GM12878 (cell line): Measurements from ENCODE around the gene SCGB3A2. TPM values are rescaled to one million over a fixed set of nuclear protein-coding genes. Genes with fewer than 3 reads are reported as not detected.

Experiments used
- ATAC-seq: fragments of 200-7000 bp; cut with Tn5 transposase; 3 replicates; pipeline ENCODE4 v1.9.1; 2020; ENCODE audit warnings: mild to moderate bottlenecking, moderate library complexity
- BruUV-seq: library from RNA; stranded (reverse); fragments of 400-500 nt; replicated peaks from 2 replicates; lab custom pipeline; 2021; lab: Mats Ljungman, UMichigan
- CTCF ChIA-PET: fragments of 300-600 bp; sonication (Branson Sonifier 250); formaldehyde crosslinking; extraction: SDS; loops from one replicate; lab custom pipeline; 2021; ENCODE audit warnings: inconsistent platforms; lab: Yijun Ruan, JAX
- POLR2A ChIA-PET: fragments of 350-600 bp; formaldehyde crosslinking; extraction: SDS; loops from one replicate; lab custom pipeline; 2021; ENCODE audit warnings: inconsistent platforms; lab: Charles Lee
- RAD21 ChIA-PET: fragments of 300-600 bp; sonication (Branson Sonifier 250); formaldehyde crosslinking; loops from one replicate; lab custom pipeline; 2023; ENCODE audit warnings: antibody characterized with exemption; ENCODE audit not compliant: unreplicated experiment; lab: Charles Lee
- SMC1A ChIA-PET: fragments of 300-600 bp; sonication (Branson Sonifier 250); formaldehyde crosslinking; loops from one replicate; lab custom pipeline; 2023; ENCODE audit not compliant: unreplicated experiment, uncharacterized antibody; lab: Charles Lee
- DNase-seq: peaks from one replicate; pipeline ENCODE4 v3.0.0-alpha.2; 2011; ENCODE audit warnings: low read depth, low spot score
- FAIRE-seq: peaks from 3 replicates; lab custom pipeline; 2011; peaks lifted over from hg19 to GRCh38; lab: Jason Lieb, UNC
- H2AFZ ChIP-seq: 2 replicates; pipeline ENCODE4 v1.6.0; 2011; ENCODE audit warnings: low read depth, low read length, control low read depth; ENCODE audit not compliant: control insufficient read depth
- H3K27ac ChIP-seq: 2 replicates; pipeline ENCODE4 v1.5.1; 2011; ENCODE audit warnings: control low read depth; ENCODE audit not compliant: control insufficient read depth, insufficient read depth
- H3K27me3 ChIP-seq, 2 experiments: replicated peaks in 1 of 2; 2 replicates each; pipeline versions ENCODE4 v1.6.0 to v1.6.1; 2011; ENCODE audit warnings: low read length in 1 of 2; ENCODE audit not compliant: control insufficient read depth in 2 of 2, insufficient read depth in 2 of 2
- H3K36me3 ChIP-seq, 2 experiments: 2 replicates each; pipeline ENCODE4 v1.5.1; 2011; ENCODE audit warnings: low read length in 1 of 2; ENCODE audit not compliant: control insufficient read depth in 2 of 2, insufficient read depth in 2 of 2
- H3K4me1 ChIP-seq: 2 replicates; pipeline ENCODE4 v1.6.1; 2011; ENCODE audit warnings: mild to moderate bottlenecking, low read length, moderate library complexity, mixed read lengths; ENCODE audit not compliant: control insufficient read depth, insufficient read depth
- H3K4me2 ChIP-seq: 2 replicates; pipeline ENCODE4 v1.6.0; 2011; ENCODE audit warnings: control low read depth; ENCODE audit not compliant: control insufficient read depth, insufficient read depth
- H3K4me3 ChIP-seq: fragments of 200-600 bp; sonication (generic); 2 replicates; pipeline ENCODE4 v1.5.1; 2016
- H3K79me2 ChIP-seq: 2 replicates; pipeline ENCODE4 v1.6.0; 2011; ENCODE audit warnings: low read length; ENCODE audit not compliant: control insufficient read depth, insufficient read depth
- H3K9ac ChIP-seq: 2 replicates; pipeline ENCODE4 v1.8.0; 2011; ENCODE audit warnings: low read length, control low read depth, mixed read lengths; ENCODE audit not compliant: control insufficient read depth, insufficient read depth
- H3K9me3 ChIP-seq: replicated peaks from 3 replicates; pipeline ENCODE4 v1.5.1; 2011; ENCODE audit warnings: mild to moderate bottlenecking, low read length; ENCODE audit not compliant: control insufficient read depth, insufficient read depth
- H4K20me1 ChIP-seq: 2 replicates; pipeline ENCODE4 v1.6.0; 2011; ENCODE audit not compliant: control insufficient read depth, insufficient read depth
- CHD1 ChIP-seq: IDR thresholded peaks from 2 replicates; pipeline ENCODE4 v1.6.1; 2012; ENCODE audit warnings: low read depth, low read length, improper control_type of control experiment
- CREM ChIP-seq: IDR thresholded peaks from 2 replicates; pipeline ENCODE4 v1.6.1; 2014; ENCODE audit warnings: antibody characterized with exemption, low read depth
- EGR1 ChIP-seq, 2 experiments: IDR thresholded peaks; 1 replicate in 1 of 2; 2 replicates in 1 of 2; pipeline ENCODE4 v1.6.1; 2011 to 2012; ENCODE audit warnings: low read depth in 2 of 2, low read length in 2 of 2, borderline replicate concordance in 1 of 2, mild to moderate bottlenecking in 1 of 2, moderate library complexity in 1 of 2
- EP300 ChIP-seq, 2 experiments: fragments of 150-350 bp in 1 of 2; IDR thresholded peaks; 2 replicates each; pipeline ENCODE4 v1.6.1; 2011 to 2012; ENCODE audit warnings: low read depth in 2 of 2, low read length in 2 of 2, borderline replicate concordance in 1 of 2, improper control_type of control experiment in 1 of 2, inconsistent platforms in 1 of 2; ENCODE audit not compliant: control insufficient read depth in 1 of 2
- JUND ChIP-seq: IDR thresholded peaks from 2 replicates; pipeline ENCODE4 v1.6.1; 2012; ENCODE audit warnings: low read depth, mild to moderate bottlenecking, low read length, improper control_type of control experiment, moderate library complexity
- KLF5 ChIP-seq: fragments of 450-650 bp; IDR thresholded peaks from 2 replicates; pipeline ENCODE4 v1.6.1; 2014; ENCODE audit warnings: mild to moderate bottlenecking; ENCODE audit not compliant: partially characterized antibody
- MYB ChIP-seq: fragments of 150-350 bp; IDR thresholded peaks from 2 replicates; pipeline ENCODE4 v1.6.1; 2014; ENCODE audit warnings: mild to moderate bottlenecking, low read depth, low read length, borderline replicate concordance
- NFYB ChIP-seq: IDR thresholded peaks from 2 replicates; pipeline ENCODE4 v1.6.1; 2011; ENCODE audit warnings: low read depth, mild to moderate bottlenecking, low read length, improper control_type of control experiment, moderate library complexity; ENCODE audit not compliant: insufficient read depth
- SIX5 ChIP-seq: IDR thresholded peaks from 2 replicates; pipeline ENCODE4 v1.6.1; 2011; ENCODE audit warnings: mild to moderate bottlenecking, low read depth, low read length, moderate library complexity; ENCODE audit not compliant: severe bottlenecking
- SKIL ChIP-seq: fragments of 450-650 bp; IDR thresholded peaks from 2 replicates; pipeline ENCODE4 v1.6.1; 2017; ENCODE audit warnings: mild to moderate bottlenecking, low read depth, inconsistent platforms; ENCODE audit not compliant: poor library complexity, severe bottlenecking
- SP1 ChIP-seq: IDR thresholded peaks from one replicate; pipeline ENCODE4 v1.6.1; 2011; ENCODE audit warnings: low read depth, low read length
- SREBF1 ChIP-seq: IDR thresholded peaks from 2 replicates; pipeline ENCODE4 v1.6.1; 2012; ENCODE audit warnings: mild to moderate bottlenecking, low read length
- WGBS: methylation state at CpG from one replicate; pipeline ENCODE4 v1.1.6; 2016; ENCODE audit warnings: low lambda C conversion rate; ENCODE audit not compliant: insufficient replicate concordance, insufficient coverage; ENCODE audit errors: missing lambda C conversion rate; 5-methylcytosine and 5-hydroxymethylcytosine counted together
- in situ Hi-C: fragments of 300-500 bp; cut with MboI; formaldehyde crosslinking; loops from 9 replicates; pipeline ENCODE4 v1.14.3; 2018; ENCODE audit warnings: mixed read lengths
- intact Hi-C: fragments of 100-400 bp; cut with micrococcal nuclease; formaldehyde crosslinking; loops from one replicate; pipeline ENCODE4 v1.14.2; 2022; ENCODE audit not compliant: unreplicated experiment
- polyA plus RNA-seq, 11 experiments: library from polyadenylated mRNA; depleted of rRNA in 4 of 11; unstranded in 6 of 11; stranded (reverse) in 5 of 11; fragments of >200 nt; fragmentation: Nextera tagmentation in 4 of 11; fragmentation: Illumina TruSeq in 1 of 11; extraction: Ambion mirVana in 4 of 11; extraction: Trizol in 1 of 11; gene quantifications; 1 replicate in 1 of 11; 2 replicates in 10 of 11; pipeline versions ENCODE4 v1.2.1 to v1.2.3, GENCODE V29; 2011 to 2016; ENCODE audit warnings: inconsistent platforms in 2 of 11, missing spikeins in 2 of 11, low read depth in 1 of 11
- total RNA-seq, 4 experiments: library from RNA; depleted of rRNA in 3 of 4; stranded (reverse); fragments of >200 nt in 3 of 4; fragmentation: Illumina TruSeq in 1 of 4; extraction: Trizol in 1 of 4; gene quantifications; 2 replicates each; pipeline versions ENCODE4 v1.2.1 to v1.2.3, GENCODE V29; 2013 to 2021

SCGB3A2 gene
- total and polyA plus RNA-seq, 10 of the 15 experiments (the other 5 are each of a cell fraction or from before 2014, with no cell fraction given) = 0.24 TPM; not detected in 9

- intact Hi-C loops (no loop called here), in situ Hi-C loops (no loop called here)
- H2AFZ ChIP-seq = no peak overlapping the region
- no TSS peak for BruUV-seq
- ChIA-PET RAD21 (no interaction called here), POLR2A (no interaction called here), CTCF (interaction anchor here (1.2 kb wide), 1 partner anchor 10 kb away, joined by 3 read pairs; no protein-coding TSS in a partner anchor)
- H4K20me1 ChIP-seq = no peaks in the 10 kb centered on the region
- no peak for DNase-seq
- no peak for FAIRE-seq
- H3K27me3 ChIP-seq = no peaks in the 10 kb centered on the region; a peak in 2 of 4 replicates
- no peak overlapping the region for H3K4me2 ChIP-seq
- no peak overlapping the region for H3K4me3 ChIP-seq
- ATAC-seq = no peak
- WGBS = 14% methylated on average over 3 of the region's 3 CpGs
- no peak for TF ChIP-seq EP300 (IDR thresholded peaks at IDR 0.05; ENCODE audit: borderline replicate concordance in 1 of 2, control insufficient read depth in 1 of 2, low read depth in 2 of 2, low read length in 2 of 2)
- no peak for TF ChIP-seq KLF5
- no peak for TF ChIP-seq SREBF1
- TF ChIP-seq SIX5 = no peak
- no peak for TF ChIP-seq NFYB
- no peak for TF ChIP-seq MYB
- TF ChIP-seq, all 136 proteins: peak for 0
- no peaks in the 10 kb centered on the region for H3K79me2 ChIP-seq
- H3K36me3 ChIP-seq = no peaks in the 10 kb centered on the region
- H3K9me3 ChIP-seq = no peaks in the 10 kb centered on the region
- H3K27ac ChIP-seq = no peak overlapping the region
- SMC1A ChIA-PET = no interaction called here
- H3K4me1 ChIP-seq = no peaks in the 10 kb centered on the region
- no peak overlapping the region for H3K9ac ChIP-seq
Observed at GRCh38 chr5:147853372-147853987, 25.0 kb upstream of the SCGB3A2 start.

GRCh38 chr5:147854331-147854730 lies 24.2 kb upstream of the SCGB3A2 start:
- ChIA-PET CTCF (interaction anchor here (1.4 to 2.8 kb wide), 2 partner anchors 9 to 877 kb away, joined by 5 to 7 read pairs; no protein-coding TSS in a partner anchor), POLR2A (no interaction called here), RAD21 (interaction anchor here (1.2 kb wide), 2 partner anchors 32 to 530 kb away, joined by 3 read pairs; no protein-coding TSS in a partner anchor), SMC1A (no interaction called here)
- no peaks in the 10 kb centered on the region for H3K36me3 ChIP-seq
- H3K4me3 ChIP-seq = no peak overlapping the region
- no TSS peak for BruUV-seq
- WGBS = 0% methylated on average over 3 of the region's 3 CpGs
- no peaks in the 10 kb centered on the region for H4K20me1 ChIP-seq
- no peak overlapping the region for H3K27ac ChIP-seq
- DNase-seq = no peak
- no peaks in the 10 kb centered on the region for H3K79me2 ChIP-seq
- no peak for ATAC-seq
- no peaks in the 10 kb centered on the region for H3K4me1 ChIP-seq
- no peak for FAIRE-seq
- TF ChIP-seq CHD1 = no peak
- no peak for TF ChIP-seq MYB
- TF ChIP-seq SP1 = no peak
- no peak for TF ChIP-seq SKIL
- TF ChIP-seq CREM = no peak
- TF ChIP-seq EGR1 (IDR thresholded peaks at IDR 0.05; ENCODE audit: borderline replicate concordance in 1 of 2, low read depth in 2 of 2, low read length in 2 of 2) = no peak
- no peak for TF ChIP-seq JUND
- H3K27me3 ChIP-seq = no peaks in the 10 kb centered on the region; a peak in 2 of 4 replicates
- intact Hi-C loops (no loop called here), in situ Hi-C loops (no loop called here)
- H2AFZ ChIP-seq = no peak overlapping the region
- H3K4me2 ChIP-seq = no peak overlapping the region
- H3K9me3 ChIP-seq = no peaks in the 10 kb centered on the region
- no peak overlapping the region for H3K9ac ChIP-seq
